Measurements from ENCODE around the gene THRA. TPM values are rescaled to one million over a fixed set of nuclear protein-coding genes. Genes with fewer than 3 reads are reported as not detected.

THRA gene
- total and polyA plus RNA-seq, 9 of the 15 experiments (the other 6 are each of a cell fraction or from before 2014, with no cell fraction given) = 0.34 to 23.4 (median 12.7) TPM

DNA sequence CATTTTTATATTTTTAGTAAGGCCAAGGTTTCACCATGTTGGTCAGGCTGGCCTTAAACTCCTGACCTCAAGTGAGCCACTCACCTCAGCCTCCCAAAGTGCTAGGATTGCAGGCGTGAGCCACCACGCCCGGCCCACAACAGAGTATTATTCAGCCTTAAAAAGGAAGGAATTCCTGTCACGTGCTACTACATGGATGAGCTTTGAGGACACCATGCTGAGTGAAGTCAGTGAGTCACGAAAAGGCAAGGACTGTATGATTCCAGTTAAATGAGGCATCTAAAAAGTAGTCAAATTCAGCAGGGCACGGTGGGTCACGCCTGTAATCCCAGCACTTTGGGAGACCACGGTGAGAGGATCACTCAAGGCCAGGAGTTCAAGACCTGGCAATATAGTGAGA, 37.9 kb upstream of the THRA start (continued):
- no peak for TF ChIP-seq ZMIZ1 (IDR thresholded peaks at IDR 0.05; ENCODE audit: low read depth in 2 of 2, low read length in 2 of 2)
- no peak for TF ChIP-seq CEBPG (CRISPR knock-in tag; IDR thresholded peaks at IDR 0.05)
- no peak for TF ChIP-seq CEBPG (tag; conservative IDR thresholded peaks at IDR 0.05 in 1 of 2, IDR thresholded peaks at IDR 0.05 in 1 of 2)
- TF ChIP-seq ETS1 (conservative IDR thresholded peaks at IDR 0.05; ENCODE audit: control insufficient read depth, low read depth, low read length) = no peak
- no peak for TF ChIP-seq CBFA2T3 (IDR thresholded peaks at IDR 0.05)
- no peak for TF ChIP-seq ZFP36 (IDR thresholded peaks at IDR 0.05; ENCODE audit: low read depth, low read length, partially characterized antibody)
- TF ChIP-seq, protein P1, sequence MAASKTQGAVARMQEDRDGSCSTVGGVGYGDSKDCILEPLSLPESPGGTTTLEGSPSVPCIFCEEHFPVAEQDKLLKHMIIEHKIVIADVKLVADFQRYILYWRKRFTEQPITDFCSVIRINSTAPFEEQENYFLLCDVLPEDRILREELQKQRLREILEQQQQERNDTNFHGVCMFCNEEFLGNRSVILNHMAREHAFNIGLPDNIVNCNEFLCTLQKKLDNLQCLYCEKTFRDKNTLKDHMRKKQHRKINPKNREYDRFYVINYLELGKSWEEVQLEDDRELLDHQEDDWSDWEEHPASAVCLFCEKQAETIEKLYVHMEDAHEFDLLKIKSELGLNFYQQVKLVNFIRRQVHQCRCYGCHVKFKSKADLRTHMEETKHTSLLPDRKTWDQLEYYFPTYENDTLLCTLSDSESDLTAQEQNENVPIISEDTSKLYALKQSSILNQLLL (CRISPR knock-in tag; IDR thresholded peaks at IDR 0.05; ENCODE audit: borderline replicate concordance) = no peak
- TF ChIP-seq CBX2 (IDR thresholded peaks at IDR 0.05; ENCODE audit: insufficient read depth, low read length, poor library complexity, severe bottlenecking) = no peak

Measured in K562 (cell line).